SK-N-MC (cell line): ENCODE results near the gene ZSCAN18.

Source experiments
- DNase-seq: peaks from one replicate; pipeline ENCODE4 v3.0.0-alpha.2; 2011; ENCODE audit warnings: low read depth, low spot score
- H3K27ac ChIP-seq: fragments of 200-600 bp; sonication (generic); 2 replicates; pipeline ENCODE4 v1.5.1; 2016; ENCODE audit warnings: mixed run types
- H3K36me3 ChIP-seq: fragments of 200-600 bp; sonication (generic); 2 replicates; pipeline ENCODE4 v1.6.1; 2017; ENCODE audit warnings: antibody characterized with exemption, low read length, mixed read lengths; ENCODE audit not compliant: insufficient read depth
- H3K4me3 ChIP-seq: fragments of 200-600 bp; sonication (generic); 2 replicates; pipeline ENCODE4 v1.5.1; 2016
- H3K9ac ChIP-seq: fragments of 200-600 bp; sonication (generic); 2 replicates; pipeline ENCODE4 v1.8.0; 2017; ENCODE audit warnings: mixed run types, mixed read lengths; ENCODE audit not compliant: insufficient read length
- H3K9me3 ChIP-seq: fragments of 200-600 bp; sonication (generic); 2 replicates; pipeline ENCODE4 v1.6.1; 2017; ENCODE audit warnings: low read depth, mild to moderate bottlenecking, antibody characterized with exemption, low read length, moderate library complexity, mixed read lengths
- EZH2 ChIP-seq: fragments of 200-600 bp; sonication (generic); IDR thresholded peaks from one replicate; pipeline ENCODE4 v1.6.1; 2017; ENCODE audit warnings: antibody characterized with exemption
- FOXP2 ChIP-seq: optimal IDR thresholded peaks from 2 replicates; pipeline ENCODE3; 2011; ENCODE audit warnings: mild to moderate bottlenecking, moderate library complexity; ENCODE audit not compliant: insufficient read depth; ENCODE audit errors: extremely low read length, control extremely low read depth
- POLR2AphosphoS5 ChIP-seq: IDR thresholded peaks from 2 replicates; pipeline ENCODE4 v1.6.1; 2012; ENCODE audit warnings: mild to moderate bottlenecking, low read depth, low read length, borderline replicate concordance

ZSCAN18 gene

GRCh38 chr19:58117841-58118575 is 20.0 kb upstream of the ZSCAN18 start:
- no peak overlapping the region for H3K27ac ChIP-seq
- H3K9ac ChIP-seq, result no peak overlapping the region
- H3K4me3 ChIP-seq, result no peak overlapping the region
- H3K36me3 ChIP-seq, result no peaks in the 10 kb centered on the region
- TF ChIP-seq POLR2AphosphoS5 (no peak), FOXP2 (no peak), EZH2 (no peak)
- H3K9me3 ChIP-seq, result peaks cover 6% of the 10 kb centered on the region; the same call in 1 of the 2 replicates
- DNase-seq, result no peak

- DNase-seq, result no peak
- H3K27ac ChIP-seq, result no peak overlapping the region
- no peaks in the 10 kb centered on the region for H3K36me3 ChIP-seq
- H3K4me3 ChIP-seq, result no peak overlapping the region
- TF ChIP-seq POLR2AphosphoS5, result no peak
- TF ChIP-seq EZH2, result no peak
- no peak for TF ChIP-seq FOXP2
- H3K9ac ChIP-seq, result no peak overlapping the region
- H3K9me3 ChIP-seq, result 0 out of 2 replicates have a peak, but pooled peaks cover 6% of the 10 kb centered on the region
Observed at GRCh38 chr19:58108546-58108817, 10.5 kb upstream of the ZSCAN18 start.

GRCh38 chr19:58107778-58108545 is 9.9 kb upstream of the ZSCAN18 start:
- Histone ChIP-seq H3K36me3 (no peaks in the 10 kb centered on the region), H3K9me3 (0 out of 2 replicates have a peak, but pooled peaks cover 6% of the 10 kb centered on the region), H3K27ac (no peak overlapping the region), H3K9ac (no peak overlapping the region), H3K4me3 (no peak overlapping the region)
- TF ChIP-seq POLR2AphosphoS5 (no peak), EZH2 (no peak), FOXP2 (no peak)
- no peak for DNase-seq

GRCh38 chr19:58098682-58098998 is 609 bp upstream of the ZSCAN18 start:
- peaks cover 6% of the 10 kb centered on the region; the same call in 1 of the 2 replicates for H3K9me3 ChIP-seq
- no peak overlapping the region for H3K9ac ChIP-seq
- H3K4me3 ChIP-seq, result peak overlapping the region; percentile 83
- TF ChIP-seq EZH2 (no peak), FOXP2 (no peak), POLR2AphosphoS5 (no peak)
- H3K36me3 ChIP-seq, result no peaks in the 10 kb centered on the region
- no peak for DNase-seq
- H3K27ac ChIP-seq, result no peak overlapping the region

GRCh38 chr19:58097349-58097748 is 682 bp downstream of the ZSCAN18 start:
- no peak overlapping the region for H3K27ac ChIP-seq
- no peak overlapping the region for H3K9ac ChIP-seq

GRCh38 chr19:58096884-58097283 is 1.1 kb downstream of the ZSCAN18 start:
- no peak for DNase-seq
- Histone ChIP-seq H3K4me3 (no peak overlapping the region), H3K9ac (no peak overlapping the region), H3K36me3 (no peaks in the 10 kb centered on the region), H3K9me3 (peaks cover 6% of the 10 kb centered on the region; the same call in 1 of the 2 replicates), H3K27ac (no peak overlapping the region)
- TF ChIP-seq EZH2, result no peak
- TF ChIP-seq POLR2AphosphoS5, result no peak
- TF ChIP-seq FOXP2, result no peak

More at GRCh38 chr19:58097349-58097748, 682 bp downstream of the ZSCAN18 start:
- no peaks in the 10 kb centered on the region for H3K36me3 ChIP-seq
- peaks cover 6% of the 10 kb centered on the region; the same call in 1 of the 2 replicates for H3K9me3 ChIP-seq
- no peak for DNase-seq
- TF ChIP-seq EZH2, result no peak
- no peak for TF ChIP-seq POLR2AphosphoS5
- no peak for TF ChIP-seq FOXP2
- peak overlapping the region; percentile 83 for H3K4me3 ChIP-seq

- Histone ChIP-seq H3K9ac (no peak overlapping the region), H3K4me3 (no peak overlapping the region), H3K27ac (no peak overlapping the region), H3K9me3 (peaks cover 6% of the 10 kb centered on the region; the same call in 1 of the 2 replicates), H3K36me3 (no peaks in the 10 kb centered on the region)
- TF ChIP-seq POLR2AphosphoS5 (no peak), EZH2 (no peak), FOXP2 (no peak)
- DNase-seq, result no peak
Observed at GRCh38 chr19:58095328-58095727, 2.7 kb downstream of the ZSCAN18 start.

GRCh38 chr19:58093071-58093470 is 5.0 kb downstream of the ZSCAN18 start:
- Histone ChIP-seq H3K36me3 (no peaks in the 10 kb centered on the region), H3K27ac (no peak overlapping the region), H3K4me3 (no peak overlapping the region), H3K9ac (no peak overlapping the region), H3K9me3 (no peaks in the 10 kb centered on the region)
- TF ChIP-seq FOXP2 (no peak), EZH2 (no peak), POLR2AphosphoS5 (no peak)
- DNase-seq, result no peak

DNA sequence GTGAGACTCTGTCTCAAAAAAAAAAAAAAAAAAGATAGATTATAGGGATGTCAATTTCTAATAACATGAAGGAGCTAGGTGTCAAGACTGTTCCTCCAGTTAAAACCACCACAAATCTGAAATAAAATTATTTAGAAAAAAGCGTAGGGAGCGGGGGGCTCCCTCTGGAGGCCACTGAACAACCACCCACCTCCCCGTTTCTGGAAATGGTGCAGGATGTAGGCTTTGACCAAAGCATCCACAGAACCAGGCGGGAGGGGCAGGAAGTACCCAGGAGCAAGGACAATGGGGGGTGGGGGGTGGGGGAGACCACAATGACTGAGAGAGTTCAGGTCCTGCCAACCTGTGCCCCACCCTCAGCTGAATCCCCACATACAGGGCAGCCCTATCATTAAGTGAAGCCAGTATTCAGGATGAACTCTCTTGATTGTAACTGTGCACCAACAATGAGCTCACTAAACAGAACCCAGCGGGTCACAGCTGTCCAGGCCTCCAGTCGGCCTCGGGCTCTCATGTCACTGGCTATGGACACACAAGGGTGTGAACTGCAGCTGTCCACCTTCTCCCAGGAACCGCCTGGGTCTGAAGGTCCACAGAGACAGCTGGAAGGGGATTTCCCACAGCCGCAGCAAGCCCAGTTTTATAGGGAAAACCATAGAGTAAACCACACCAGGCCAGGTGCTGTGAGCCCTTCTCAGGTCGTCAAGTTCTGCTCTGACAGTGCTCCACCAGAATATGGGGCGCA is 6.6 kb downstream of the ZSCAN18 start:
- TF ChIP-seq FOXP2, result no peak
- no peak for TF ChIP-seq POLR2AphosphoS5
- no peak for TF ChIP-seq EZH2
- no peaks in the 10 kb centered on the region for H3K9me3 ChIP-seq
- no peaks in the 10 kb centered on the region for H3K36me3 ChIP-seq
- no peak for DNase-seq
- no peak overlapping the region for H3K9ac ChIP-seq
- H3K27ac ChIP-seq, result no peak overlapping the region
- no peak overlapping the region for H3K4me3 ChIP-seq
